ENCODE results near the gene MDN1. TPM values are rescaled to one million over a fixed set of nuclear protein-coding genes. Genes with fewer than 3 reads are reported as not detected.
A peak's percentile ranks its signal among the peaks of the same experiment; 100 is the strongest.

The MDN1 gene
- total RNA-seq, 1 experiment from 2014 or later = 53.6 TPM

DNA sequence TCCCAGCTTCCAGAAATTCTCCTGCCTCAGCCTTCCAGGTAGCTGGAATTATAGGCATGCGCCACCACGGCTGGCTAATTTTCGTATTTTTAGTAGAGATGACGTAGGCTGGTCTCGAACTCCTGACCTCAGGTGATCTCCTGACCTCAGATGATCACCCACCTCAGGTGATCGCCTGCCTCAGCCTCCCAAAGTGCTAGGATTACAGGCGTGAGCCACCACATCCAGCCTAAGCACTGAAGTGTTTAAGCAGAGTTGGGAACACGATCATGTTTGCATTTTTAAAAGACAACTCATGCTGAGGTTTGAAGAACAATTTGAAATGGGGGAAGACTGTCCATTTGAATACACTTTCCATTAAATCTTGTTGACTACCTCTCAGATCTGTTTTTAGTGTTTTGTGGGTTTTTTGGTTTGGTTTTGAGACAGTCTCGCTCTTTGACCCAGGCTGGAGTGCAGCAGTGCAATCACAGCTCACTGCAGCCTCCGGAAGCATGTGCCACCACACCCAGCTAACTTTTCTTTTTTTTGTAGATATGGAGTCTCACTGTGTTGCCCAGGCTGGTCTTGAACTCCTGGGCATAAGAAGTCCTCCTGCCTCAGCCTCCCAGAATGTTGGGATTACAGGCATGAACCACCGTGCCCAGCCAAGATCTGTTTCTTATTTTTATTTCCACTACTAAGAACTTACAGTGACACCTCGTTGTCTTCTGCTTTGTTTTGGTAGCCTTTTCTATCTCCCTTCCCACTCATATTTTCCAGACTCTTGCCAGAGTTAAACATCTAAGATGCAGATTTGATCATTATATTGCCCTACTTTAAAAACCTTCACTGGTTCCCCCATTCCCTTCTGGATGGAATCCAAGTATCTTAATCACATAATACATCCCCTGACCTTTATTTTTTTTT is 15.5 kb upstream of the MDN1 start:
- Histone ChIP-seq H3K9me3 (ENCODE audit: control insufficient read depth in 1 of 2, insufficient read depth in 1 of 2, low read depth in 1 of 2, low read length in 2 of 2) (no peaks in the 10 kb centered on the region), H4K20me1 (ENCODE audit: insufficient read depth) (no peaks in the 10 kb centered on the region), H3K4me1 (ENCODE audit: control insufficient read depth in 1 of 2, insufficient read depth in 2 of 2, low read length in 2 of 2) (peaks cover 6 to 9% of the 10 kb centered on the region in 2 experiments; a peak in 3 of 4 replicates), H3K9ac (ENCODE audit: low read length) (no peak overlapping the region), H3K27me3 (ENCODE audit: insufficient read depth, low read length) (no peaks in the 10 kb centered on the region), H3K4me2 (ENCODE audit: low read length) (no peak overlapping the region), H3K79me2 (ENCODE audit: insufficient read depth, low read length) (peaks cover 79% of the 10 kb centered on the region), H3K4me3 (replicated peaks in 1 of 2; ENCODE audit: low read depth in 1 of 2, low read length in 2 of 2) (no peak overlapping the region), H3K36me3 (ENCODE audit: control insufficient read depth in 1 of 2, insufficient read depth in 2 of 2, low read length in 2 of 2) (peaks cover 5 to 10% of the 10 kb centered on the region in 2 experiments; a peak in 2 of 4 replicates), H3K9me2 (ENCODE audit: insufficient read depth) (no peaks in the 10 kb centered on the region), H2AFZ (ENCODE audit: low read depth, low read length, poor library complexity, severe bottlenecking) (no peak overlapping the region), H3K27ac (ENCODE audit: low read depth, low read length) (no peak overlapping the region)
- no TSS peak for BruUV-seq (replicated peaks)
- ATAC-seq (no peak), DNase-seq (ENCODE audit: low read depth, low spot score) (no peak)
- TF ChIP-seq JUND (IDR thresholded peaks at IDR 0.05) (no peak), EZH2phosphoT487 (IDR thresholded peaks at IDR 0.05; ENCODE audit: borderline replicate concordance) (no peak), FOSL1 (IDR thresholded peaks at IDR 0.05; ENCODE audit: low read depth) (no peak), TCF7L2 (IDR thresholded peaks at IDR 0.05; ENCODE audit: borderline replicate concordance, extremely low read depth, insufficient read depth, insufficient read length) (no peak)
- RAD21 ChIA-PET (ENCODE audit: low non-redundant PET in 1 of 2, low total read pairs in 2 of 2, uncharacterized antibody in 2 of 2, unreplicated experiment in 2 of 2) = no interaction called here
- intact Hi-C loops (cut with micrococcal nuclease) = no loop called here
- CTCF ChIA-PET = no interaction called here
- POLR2A ChIA-PET = no interaction called here

DNA sequence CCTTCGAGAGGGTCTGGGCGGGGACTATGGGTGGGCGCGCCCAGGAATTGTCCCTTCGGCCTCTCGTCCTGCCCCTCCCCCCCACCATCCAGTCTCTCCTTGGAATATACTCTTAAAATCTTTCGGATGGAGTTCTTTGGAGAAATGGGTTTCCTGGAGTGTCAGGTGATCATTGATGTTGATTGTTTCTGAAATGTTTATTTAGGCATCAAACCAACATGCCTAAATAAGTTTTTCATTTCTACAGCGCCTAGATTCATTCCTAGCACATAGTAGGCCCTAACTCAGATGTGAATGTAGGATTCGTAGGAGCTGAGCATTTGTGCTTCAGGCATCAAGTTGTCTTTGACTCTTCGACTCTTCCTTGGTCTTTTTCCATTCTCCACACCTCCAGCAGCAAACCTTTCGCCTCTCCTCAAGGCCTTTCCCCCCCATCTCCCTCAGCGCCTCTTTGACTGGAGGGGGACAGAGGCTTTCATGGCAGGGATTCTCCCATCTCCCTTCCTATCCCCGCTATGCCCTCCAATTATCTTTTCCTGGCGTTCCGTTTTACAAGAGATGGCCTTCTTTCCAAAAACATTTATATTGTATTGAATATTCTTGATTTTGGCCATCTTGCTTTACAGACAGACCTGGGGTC is 10.7 kb upstream of the MDN1 start:
- peak overlapping the region; percentile 89 for H3K9ac ChIP-seq (ENCODE audit: low read length)
- H3K4me1 ChIP-seq (ENCODE audit: control insufficient read depth in 1 of 2, insufficient read depth in 2 of 2, low read length in 2 of 2) = peaks cover 6 to 15% of the 10 kb centered on the region in 2 experiments; a peak in 3 of 4 replicates
- H3K36me3 ChIP-seq (ENCODE audit: control insufficient read depth in 1 of 2, insufficient read depth in 2 of 2, low read length in 2 of 2) = peaks cover 5 to 8% of the 10 kb centered on the region in 2 experiments; a peak in 2 of 4 replicates
- H3K27ac ChIP-seq (ENCODE audit: low read depth, low read length) = peak overlapping the region; percentile 69
- DNase-seq (ENCODE audit: low read depth, low spot score) (no peak), ATAC-seq (no peak)
- intact Hi-C loops (cut with micrococcal nuclease) = no loop called here
- H3K27me3 ChIP-seq (ENCODE audit: insufficient read depth, low read length) = no peaks in the 10 kb centered on the region
- ChIA-PET POLR2A (interaction anchor here (1.5 kb wide), 1 partner anchor 11 kb away, joined by 13 read pairs; the partner anchor contains the start of gene MDN1), RAD21 (ENCODE audit: low non-redundant PET in 1 of 2, low total read pairs in 2 of 2, uncharacterized antibody in 2 of 2, unreplicated experiment in 2 of 2) (no interaction called here), CTCF (no interaction called here)
- peak overlapping the region; percentile 86 for H3K4me2 ChIP-seq (ENCODE audit: low read length)
- peaks cover 43% of the 10 kb centered on the region for H3K79me2 ChIP-seq (ENCODE audit: insufficient read depth, low read length)
- H4K20me1 ChIP-seq (ENCODE audit: insufficient read depth) = no peaks in the 10 kb centered on the region
- no peak overlapping the region for H2AFZ ChIP-seq (ENCODE audit: low read depth, low read length, poor library complexity, severe bottlenecking)
- TF ChIP-seq, protein P1, sequence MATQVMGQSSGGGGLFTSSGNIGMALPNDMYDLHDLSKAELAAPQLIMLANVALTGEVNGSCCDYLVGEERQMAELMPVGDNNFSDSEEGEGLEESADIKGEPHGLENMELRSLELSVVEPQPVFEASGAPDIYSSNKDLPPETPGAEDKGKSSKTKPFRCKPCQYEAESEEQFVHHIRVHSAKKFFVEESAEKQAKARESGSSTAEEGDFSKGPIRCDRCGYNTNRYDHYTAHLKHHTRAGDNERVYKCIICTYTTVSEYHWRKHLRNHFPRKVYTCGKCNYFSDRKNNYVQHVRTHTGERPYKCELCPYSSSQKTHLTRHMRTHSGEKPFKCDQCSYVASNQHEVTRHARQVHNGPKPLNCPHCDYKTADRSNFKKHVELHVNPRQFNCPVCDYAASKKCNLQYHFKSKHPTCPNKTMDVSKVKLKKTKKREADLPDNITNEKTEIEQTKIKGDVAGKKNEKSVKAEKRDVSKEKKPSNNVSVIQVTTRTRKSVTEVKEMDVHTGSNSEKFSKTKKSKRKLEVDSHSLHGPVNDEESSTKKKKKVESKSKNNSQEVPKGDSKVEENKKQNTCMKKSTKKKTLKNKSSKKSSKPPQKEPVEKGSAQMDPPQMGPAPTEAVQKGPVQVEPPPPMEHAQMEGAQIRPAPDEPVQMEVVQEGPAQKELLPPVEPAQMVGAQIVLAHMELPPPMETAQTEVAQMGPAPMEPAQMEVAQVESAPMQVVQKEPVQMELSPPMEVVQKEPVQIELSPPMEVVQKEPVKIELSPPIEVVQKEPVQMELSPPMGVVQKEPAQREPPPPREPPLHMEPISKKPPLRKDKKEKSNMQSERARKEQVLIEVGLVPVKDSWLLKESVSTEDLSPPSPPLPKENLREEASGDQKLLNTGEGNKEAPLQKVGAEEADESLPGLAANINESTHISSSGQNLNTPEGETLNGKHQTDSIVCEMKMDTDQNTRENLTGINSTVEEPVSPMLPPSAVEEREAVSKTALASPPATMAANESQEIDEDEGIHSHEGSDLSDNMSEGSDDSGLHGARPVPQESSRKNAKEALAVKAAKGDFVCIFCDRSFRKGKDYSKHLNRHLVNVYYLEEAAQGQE (IDR thresholded peaks at IDR 0.05; ENCODE audit: low read depth) = no peak
- TF ChIP-seq ZFX (IDR thresholded peaks at IDR 0.05) (0 out of 2 replicates have a peak, but pooled peaks have one; percentile 27), SP1 (IDR thresholded peaks at IDR 0.05; ENCODE audit: low read depth) (no peak), FOSL1 (IDR thresholded peaks at IDR 0.05; ENCODE audit: low read depth) (no peak)
- TF ChIP-seq, protein P2, sequence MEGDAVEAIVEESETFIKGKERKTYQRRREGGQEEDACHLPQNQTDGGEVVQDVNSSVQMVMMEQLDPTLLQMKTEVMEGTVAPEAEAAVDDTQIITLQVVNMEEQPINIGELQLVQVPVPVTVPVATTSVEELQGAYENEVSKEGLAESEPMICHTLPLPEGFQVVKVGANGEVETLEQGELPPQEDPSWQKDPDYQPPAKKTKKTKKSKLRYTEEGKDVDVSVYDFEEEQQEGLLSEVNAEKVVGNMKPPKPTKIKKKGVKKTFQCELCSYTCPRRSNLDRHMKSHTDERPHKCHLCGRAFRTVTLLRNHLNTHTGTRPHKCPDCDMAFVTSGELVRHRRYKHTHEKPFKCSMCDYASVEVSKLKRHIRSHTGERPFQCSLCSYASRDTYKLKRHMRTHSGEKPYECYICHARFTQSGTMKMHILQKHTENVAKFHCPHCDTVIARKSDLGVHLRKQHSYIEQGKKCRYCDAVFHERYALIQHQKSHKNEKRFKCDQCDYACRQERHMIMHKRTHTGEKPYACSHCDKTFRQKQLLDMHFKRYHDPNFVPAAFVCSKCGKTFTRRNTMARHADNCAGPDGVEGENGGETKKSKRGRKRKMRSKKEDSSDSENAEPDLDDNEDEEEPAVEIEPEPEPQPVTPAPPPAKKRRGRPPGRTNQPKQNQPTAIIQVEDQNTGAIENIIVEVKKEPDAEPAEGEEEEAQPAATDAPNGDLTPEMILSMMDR (IDR thresholded peaks at IDR 0.05 in 2 of 3, conservative IDR thresholded peaks at IDR 0.05 in 1 of 3; ENCODE audit: borderline replicate concordance in 1 of 3, insufficient read depth in 1 of 3, low read depth in 2 of 3, low read length in 2 of 3) = no peak
- H3K9me3 ChIP-seq (ENCODE audit: control insufficient read depth in 1 of 2, insufficient read depth in 1 of 2, low read depth in 1 of 2, low read length in 2 of 2) = no peaks in the 10 kb centered on the region
- H3K4me3 ChIP-seq (replicated peaks in 1 of 2; ENCODE audit: low read depth in 1 of 2, low read length in 2 of 2) = peak overlapping the region; percentile 78 to 84
- TSS peak; percentile 67 for BruUV-seq (replicated peaks)
- no peaks in the 10 kb centered on the region for H3K9me2 ChIP-seq (ENCODE audit: insufficient read depth)
